SK-N-SH (cell line): ENCODE data around the gene LTBR.

Experiments used
- CTCF ChIP-seq: fragments of 200-600 bp; sonication (generic); IDR thresholded peaks from 2 replicates; pipeline ENCODE4 v1.6.1; 2017; ENCODE audit warnings: antibody characterized with exemption, mild to moderate bottlenecking, moderate library complexity
- EZH2phosphoT487 ChIP-seq: fragments of 200-600 bp; sonication (generic); IDR thresholded peaks from 2 replicates; pipeline ENCODE4 v1.6.1; 2017; ENCODE audit warnings: low read depth, mixed run types, mild to moderate bottlenecking, antibody characterized with exemption, moderate library complexity, borderline replicate concordance
- FOXJ3 ChIP-seq: sonication (generic); formaldehyde crosslinking; IDR thresholded peaks from 2 replicates; pipeline ENCODE4 v1.5.1; 2020; ENCODE audit warnings: mild to moderate bottlenecking, missing genetic modification reagents
- TCF12 ChIP-seq: IDR thresholded peaks from 2 replicates; pipeline ENCODE4 v1.4.0; 2012

DNA sequence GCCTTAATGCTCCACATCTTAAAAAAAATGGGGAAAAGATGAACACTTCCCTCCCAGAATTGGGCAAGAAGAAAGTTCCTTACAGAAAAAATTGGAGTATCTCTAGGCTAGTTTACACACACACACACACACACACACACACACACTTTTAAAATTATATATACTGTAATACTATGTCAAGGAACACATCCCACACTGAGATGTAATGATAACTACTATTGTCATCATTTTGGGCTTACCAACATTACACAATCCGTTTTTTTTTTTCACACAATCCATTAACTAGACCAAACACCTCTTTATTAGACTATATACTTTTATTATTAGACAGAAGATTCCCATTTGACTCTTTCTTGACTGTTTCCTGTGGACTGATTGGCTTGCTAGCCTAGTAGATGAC, 2.5 kb downstream of the LTBR start:
- TF ChIP-seq TCF12, result no peak
- no peak for TF ChIP-seq FOXJ3 (CRISPR knock-in tag)
- no peak for TF ChIP-seq EZH2phosphoT487
- no peak for TF ChIP-seq CTCF
